Measurements from ENCODE around the gene SETD1B. TPM values are rescaled to one million over a fixed set of nuclear protein-coding genes. Genes with fewer than 3 reads are reported as not detected.
A peak's percentile ranks its signal among the peaks of the same experiment; 100 is the strongest.

Gene SETD1B
- total and polyA plus RNA-seq, 2 donors (not counting 3 experiments of a cell fraction or from before 2014, with no cell fraction given): 2.6 to 27.0 TPM

DNA sequence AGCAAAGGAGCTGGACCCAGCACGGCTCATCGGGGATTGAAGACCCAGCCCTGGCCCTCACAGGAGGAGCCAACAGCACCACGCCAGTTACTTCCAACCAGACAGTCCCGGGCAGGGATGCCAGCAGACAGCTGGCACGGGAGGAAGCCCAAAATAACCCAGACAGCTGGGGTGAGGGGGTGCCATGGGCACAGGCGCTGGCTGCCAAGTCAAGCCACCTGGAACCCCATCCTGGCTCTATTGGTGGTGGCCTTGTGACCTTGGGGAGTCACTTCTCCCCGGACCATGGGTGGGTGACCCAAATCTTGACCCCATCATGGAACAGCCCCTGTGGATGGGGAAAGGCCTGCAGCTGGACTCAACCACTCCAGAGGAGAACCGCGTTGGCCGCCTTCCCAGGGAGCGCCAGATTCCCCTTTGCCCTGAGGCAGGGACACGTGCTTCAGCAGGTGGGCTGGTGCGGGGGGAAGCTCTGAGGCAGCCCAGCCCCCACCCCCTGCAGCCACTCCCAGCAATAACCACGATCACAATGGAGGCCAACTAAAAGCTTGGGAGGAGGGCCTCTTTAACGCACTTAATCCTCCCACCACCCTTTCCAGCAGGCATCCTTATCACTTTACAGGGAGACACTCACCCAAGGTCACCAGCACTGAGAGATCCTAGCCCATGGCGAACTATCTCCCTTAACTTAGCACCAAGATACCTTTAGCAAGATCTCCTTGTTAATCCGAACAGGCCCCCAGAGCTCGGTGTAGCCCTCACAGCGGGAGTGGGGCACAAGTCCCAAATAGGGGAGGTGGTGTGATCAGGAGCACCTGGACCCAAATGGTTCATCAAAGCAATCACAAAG, 5.6 kb upstream of the SETD1B start:
- POLR2A ChIA-PET: interaction anchor here (3.8 to 5.7 kb wide), 2 partner anchors 8 to 13 kb away, joined by 15 to 37 read pairs; no protein-coding TSS in a partner anchor
- TF ChIP-seq JUN (IDR thresholded peaks at IDR 0.05; ENCODE audit: borderline replicate concordance, insufficient read depth, insufficient read length, low read depth) (no peak), POLR2A (IDR thresholded peaks at IDR 0.05; ENCODE audit: low read depth, low read length) (peak; percentile 40)
- TF ChIP-seq, protein P1, sequence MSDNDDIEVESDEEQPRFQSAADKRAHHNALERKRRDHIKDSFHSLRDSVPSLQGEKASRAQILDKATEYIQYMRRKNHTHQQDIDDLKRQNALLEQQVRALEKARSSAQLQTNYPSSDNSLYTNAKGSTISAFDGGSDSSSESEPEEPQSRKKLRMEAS (IDR thresholded peaks at IDR 0.05; ENCODE audit: insufficient read depth, insufficient read length): peak; percentile 66
- Histone ChIP-seq H3K27me3 (ENCODE audit: control insufficient read depth in 2 of 2, insufficient read depth in 2 of 2, low read length in 2 of 2) (no peaks in the 10 kb centered on the region), H2AFZ (ENCODE audit: low read depth, low read length) (no peak overlapping the region), H3K9me1 (replicated peaks; ENCODE audit: control insufficient read depth, extremely low read depth, insufficient read depth, low read length) (no peaks in the 10 kb centered on the region), H3K27ac (ENCODE audit: insufficient read depth, low read depth, low read length) (no peak overlapping the region), H3K79me2 (ENCODE audit: control insufficient read depth, insufficient read depth, low read length) (peaks cover 42% of the 10 kb centered on the region), H3K4me2 (ENCODE audit: insufficient read depth, low read length) (peak overlapping the region; percentile 42), H3K36me3 (ENCODE audit: control insufficient read depth in 2 of 2, extremely low read depth in 1 of 2, insufficient read depth in 2 of 2, low read length in 2 of 2) (peaks cover 2 to 16% of the 10 kb centered on the region in 2 experiments), H3K4me3 (replicated peaks in 1 of 3; ENCODE audit: insufficient read depth in 1 of 3, low read depth in 1 of 3, low read length in 3 of 3) (peak overlapping the region in 2 of 3 experiments; percentile 15 to 79), H3K9me3 (replicated peaks; ENCODE audit: control insufficient read depth, insufficient read depth, low read length) (no peaks in the 10 kb centered on the region), H3K9ac (replicated peaks; ENCODE audit: extremely low read depth, insufficient read depth, low read length) (no peak overlapping the region), H3K4me1 (ENCODE audit: control insufficient read depth, extremely low read depth, insufficient read depth, low read length) (peaks cover 42% of the 10 kb centered on the region), H4K20me1 (replicated peaks; ENCODE audit: control insufficient read depth, extremely low read depth, insufficient read depth, low read length) (no peaks in the 10 kb centered on the region)
- dilution Hi-C loops (cut with MboI; ENCODE audit: extremely low pct_ligation_motif_present, low sequenced_read_pairs): no loop called here
- DNase-seq (ENCODE audit: low read depth, low spot score) (peak; percentile 55), FAIRE-seq (peak; percentile 43)
- intact Hi-C loops (cut with micrococcal nuclease): loop anchor here (5.0 kb wide), 1 partner anchor 171 kb away; the partner anchor contains the start of gene ORAI1
- CTCF ChIA-PET: interaction anchor here (1.2 to 12.7 kb wide), 2 partner anchors 10 to 90 kb away, joined by 6 to 774 read pairs; partner anchors contain the start of genes PSMD9 and SETD1B
- no TSS peak for BruUV-seq (replicated peaks)

DNA sequence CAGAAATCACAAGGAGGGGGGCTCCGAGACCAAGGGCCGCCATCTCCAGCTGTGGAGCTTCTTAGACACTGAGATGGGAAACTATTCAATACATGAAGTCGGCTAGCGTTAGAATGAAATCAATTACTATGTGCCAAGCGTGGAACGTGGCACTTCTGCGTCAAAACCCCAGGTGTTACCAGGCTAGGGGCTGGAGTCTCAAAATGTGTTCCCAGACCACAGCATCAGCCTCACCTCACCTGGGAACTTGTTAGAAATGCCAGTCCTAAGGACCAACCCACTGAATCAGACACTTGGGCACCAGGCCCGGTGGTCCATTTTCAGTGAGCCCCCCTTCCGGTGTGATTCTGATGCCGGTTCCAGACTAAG, 5.0 kb upstream of the SETD1B start:
- no peaks in the 10 kb centered on the region for H3K9me1 ChIP-seq (replicated peaks; ENCODE audit: control insufficient read depth, extremely low read depth, insufficient read depth, low read length)
- peaks cover 42% of the 10 kb centered on the region for H3K79me2 ChIP-seq (ENCODE audit: control insufficient read depth, insufficient read depth, low read length)
- no peak for DNase-seq (ENCODE audit: low read depth, low spot score)
- H3K27me3 ChIP-seq (ENCODE audit: control insufficient read depth in 2 of 2, insufficient read depth in 2 of 2, low read length in 2 of 2): no peaks in the 10 kb centered on the region
- POLR2A ChIA-PET: interaction anchor here (5.7 kb wide), 1 partner anchor 13 kb away, joined by 37 read pairs; no protein-coding TSS in a partner anchor
- intact Hi-C loops (cut with micrococcal nuclease) (loop anchor here (5.0 kb wide), 1 partner anchor 171 kb away; the partner anchor contains the start of gene ORAI1), dilution Hi-C loops (cut with MboI; ENCODE audit: extremely low pct_ligation_motif_present, low sequenced_read_pairs) (no loop called here)
- no peaks in the 10 kb centered on the region for H4K20me1 ChIP-seq (replicated peaks; ENCODE audit: control insufficient read depth, extremely low read depth, insufficient read depth, low read length)
- CTCF ChIA-PET: interaction anchor here (1.2 to 12.7 kb wide), 2 partner anchors 9 to 90 kb away, joined by 6 to 774 read pairs; partner anchors contain the start of genes PSMD9 and SETD1B
- H3K36me3 ChIP-seq (ENCODE audit: control insufficient read depth in 2 of 2, extremely low read depth in 1 of 2, insufficient read depth in 2 of 2, low read length in 2 of 2): peaks cover 2 to 16% of the 10 kb centered on the region in 2 experiments
- H3K4me1 ChIP-seq (ENCODE audit: control insufficient read depth, extremely low read depth, insufficient read depth, low read length): peaks cover 41% of the 10 kb centered on the region
- no peaks in the 10 kb centered on the region for H3K9me3 ChIP-seq (replicated peaks; ENCODE audit: control insufficient read depth, insufficient read depth, low read length)
- H3K4me3 ChIP-seq (replicated peaks in 1 of 3; ENCODE audit: insufficient read depth in 1 of 3, low read depth in 1 of 3, low read length in 3 of 3): peak overlapping the region in 2 of 3 experiments; percentile 15 to 79
- no peak overlapping the region for H2AFZ ChIP-seq (ENCODE audit: low read depth, low read length)
- FAIRE-seq: no peak
- no peak for TF ChIP-seq JUN (IDR thresholded peaks at IDR 0.05; ENCODE audit: borderline replicate concordance, insufficient read depth, insufficient read length, low read depth)
- TF ChIP-seq, protein P1 (IDR thresholded peaks at IDR 0.05; ENCODE audit: insufficient read depth, insufficient read length): no peak
- no peak for TF ChIP-seq FOS (IDR thresholded peaks at IDR 0.05; ENCODE audit: borderline replicate concordance, insufficient read depth, low read length)
- no peak for TF ChIP-seq MYC (IDR thresholded peaks at IDR 0.05; ENCODE audit: low read depth, low read length)
- TF ChIP-seq POLR2A (IDR thresholded peaks at IDR 0.05; ENCODE audit: low read depth, low read length): no peak
- BruUV-seq (replicated peaks): no TSS peak
- peak overlapping the region; percentile 27 for H3K4me2 ChIP-seq (ENCODE audit: insufficient read depth, low read length)
- H3K27ac ChIP-seq (ENCODE audit: insufficient read depth, low read depth, low read length): peak overlapping the region; percentile 27
- no peak overlapping the region for H3K9ac ChIP-seq (replicated peaks; ENCODE audit: extremely low read depth, insufficient read depth, low read length)

All from endothelial cell of umbilical vein (primary cell).